ENCODE measurements around the gene GMPPB. TPM values are rescaled to one million over a fixed set of nuclear protein-coding genes. Genes with fewer than 3 reads are reported as not detected.
"Not testable (repeated sequence)": the region's sequence is repeated elsewhere in the genome, so short reads cannot be mapped to it uniquely, and the experiment has no call there.

Gene GMPPB
- total RNA-seq, 2 experiments from 2014 or later, result 25.6 to 27.4 TPM

- no peak overlapping the region for H3K4me3 Mint-ChIP-seq
- intact Hi-C loops (cut with micrococcal nuclease), result no loop called here
- no peak for DNase-seq
- H3K27me3 Mint-ChIP-seq (ENCODE audit: low read depth), result no peaks in the 10 kb centered on the region
- H3K9me3 Mint-ChIP-seq, result no peaks in the 10 kb centered on the region
- no peaks in the 10 kb centered on the region for H3K36me3 Mint-ChIP-seq (ENCODE audit: low read depth)
- CTCF ChIA-PET, result interaction anchor here (0.5 to 0.6 kb wide), 2 partner anchors 77 to 139 kb away, joined by 3 to 4 read pairs; no protein-coding TSS in a partner anchor
- H3K27ac Mint-ChIP-seq, result no peak overlapping the region
- no peaks in the 10 kb centered on the region for H3K4me1 Mint-ChIP-seq (ENCODE audit: low read depth)
Measured at GRCh38 chr3:49706456-49707112, 17.2 kb downstream of the GMPPB start.

- intact Hi-C loops (cut with micrococcal nuclease), result no loop called here
- no peak overlapping the region for H3K27ac Mint-ChIP-seq
- no peaks in the 10 kb centered on the region for H3K36me3 Mint-ChIP-seq (ENCODE audit: low read depth)
- CTCF ChIA-PET, result no interaction called here
- H3K4me3 Mint-ChIP-seq, result no peak overlapping the region
- no peaks in the 10 kb centered on the region for H3K27me3 Mint-ChIP-seq (ENCODE audit: low read depth)
- no peak for DNase-seq
- H3K4me1 Mint-ChIP-seq (ENCODE audit: low read depth), result no peaks in the 10 kb centered on the region
- H3K9me3 Mint-ChIP-seq, result no peaks in the 10 kb centered on the region
Measured at GRCh38 chr3:49705390-49705960, 18.3 kb downstream of the GMPPB start.

GRCh38 chr3:49704629-49705028 lies 19.1 kb downstream of the GMPPB start:
- H3K4me1 Mint-ChIP-seq (ENCODE audit: low read depth), result no peaks in the 10 kb centered on the region
- CTCF ChIA-PET, result interaction anchor here (1.1 kb wide), 1 partner anchor 40 kb away, joined by 3 read pairs; no protein-coding TSS in a partner anchor
- H3K4me3 Mint-ChIP-seq, result no peak overlapping the region
- no peaks in the 10 kb centered on the region for H3K27me3 Mint-ChIP-seq (ENCODE audit: low read depth)
- no peak for DNase-seq
- intact Hi-C loops (cut with micrococcal nuclease), result loop anchor here (5.0 kb wide), 1 partner anchor 203 kb away; no protein-coding TSS in a partner anchor
- H3K27ac Mint-ChIP-seq, result no peak overlapping the region
- no peaks in the 10 kb centered on the region for H3K9me3 Mint-ChIP-seq
- H3K36me3 Mint-ChIP-seq (ENCODE audit: low read depth), result no peaks in the 10 kb centered on the region

GRCh38 chr3:49703956-49704355 lies 19.8 kb downstream of the GMPPB start:
- CTCF ChIA-PET, result interaction anchor here (0.9 to 1.4 kb wide), 4 partner anchors 41 to 164 kb away, joined by 3 read pairs; no protein-coding TSS in a partner anchor
- intact Hi-C loops (cut with micrococcal nuclease), result loop anchor here (1.0 to 5.0 kb wide), 3 partner anchors 99 to 203 kb away; partner anchors contain the start of gene INKA1
- no peaks in the 10 kb centered on the region for H3K27me3 Mint-ChIP-seq (ENCODE audit: low read depth)
- H3K4me1 Mint-ChIP-seq (ENCODE audit: low read depth), result no peaks in the 10 kb centered on the region
- no peak for DNase-seq
- no peak overlapping the region for H3K27ac Mint-ChIP-seq
- no peak overlapping the region for H3K4me3 Mint-ChIP-seq
- H3K9me3 Mint-ChIP-seq, result no peaks in the 10 kb centered on the region
- H3K36me3 Mint-ChIP-seq (ENCODE audit: low read depth), result no peaks in the 10 kb centered on the region

GRCh38 chr3:49703443-49703927 lies 20.3 kb downstream of the GMPPB start:
- Mint-ChIP-seq H3K4me1 (ENCODE audit: low read depth) (no peaks in the 10 kb centered on the region), H3K27me3 (ENCODE audit: low read depth) (no peaks in the 10 kb centered on the region), H3K27ac (no peak overlapping the region), H3K36me3 (ENCODE audit: low read depth) (no peaks in the 10 kb centered on the region), H3K4me3 (no peak overlapping the region), H3K9me3 (no peaks in the 10 kb centered on the region)
- CTCF ChIA-PET, result interaction anchor here (0.9 to 1.4 kb wide), 4 partner anchors 41 to 164 kb away, joined by 3 read pairs; no protein-coding TSS in a partner anchor
- DNase-seq, result peak; percentile 78
- intact Hi-C loops (cut with micrococcal nuclease), result loop anchor here (1.0 to 5.0 kb wide), 3 partner anchors 100 to 204 kb away; partner anchors contain the start of gene INKA1

- H3K27me3 Mint-ChIP-seq (ENCODE audit: low read depth), result no peaks in the 10 kb centered on the region
- no peak for DNase-seq
- H3K36me3 Mint-ChIP-seq (ENCODE audit: low read depth), result no peaks in the 10 kb centered on the region
- intact Hi-C loops (cut with micrococcal nuclease), result loop anchor here (1.0 to 5.0 kb wide), 3 partner anchors 101 to 205 kb away; partner anchors contain the start of gene INKA1
- no peaks in the 10 kb centered on the region for H3K4me1 Mint-ChIP-seq (ENCODE audit: low read depth)
- H3K9me3 Mint-ChIP-seq, result no peaks in the 10 kb centered on the region
- no peak overlapping the region for H3K4me3 Mint-ChIP-seq
- CTCF ChIA-PET, result interaction anchor here (1.4 to 2.5 kb wide), 2 partner anchors 163 kb away, joined by 3 to 13 read pairs; no protein-coding TSS in a partner anchor
- no peak overlapping the region for H3K27ac Mint-ChIP-seq
Measured at GRCh38 chr3:49702672-49703071, 21.1 kb downstream of the GMPPB start.

GRCh38 chr3:49701388-49702077 lies 22.2 kb downstream of the GMPPB start:
- Mint-ChIP-seq H3K4me3 (no peak overlapping the region), H3K9me3 (no peaks in the 10 kb centered on the region), H3K27me3 (ENCODE audit: low read depth) (no peaks in the 10 kb centered on the region), H3K27ac (no peak overlapping the region), H3K4me1 (ENCODE audit: low read depth) (no peaks in the 10 kb centered on the region), H3K36me3 (ENCODE audit: low read depth) (no peaks in the 10 kb centered on the region)
- CTCF ChIA-PET, result interaction anchor here (0.9 to 2.5 kb wide), 4 partner anchors 11 to 162 kb away, joined by 3 to 13 read pairs (median 6); no protein-coding TSS in a partner anchor
- intact Hi-C loops (cut with micrococcal nuclease), result loop anchor here (5.0 kb wide), 1 partner anchor 206 kb away; no protein-coding TSS in a partner anchor
- DNase-seq, result peak; percentile 26

GRCh38 chr3:49700453-49701128 lies 23.2 kb downstream of the GMPPB start:
- CTCF ChIA-PET, result interaction anchor here (0.9 to 2.5 kb wide), 4 partner anchors 12 to 161 kb away, joined by 3 to 13 read pairs (median 6); no protein-coding TSS in a partner anchor
- no peak overlapping the region for H3K4me3 Mint-ChIP-seq

GRCh38 chr3:49700014-49700413 lies 23.7 kb downstream of the GMPPB start:
- CTCF ChIA-PET, result interaction anchor here (2.5 kb wide), 1 partner anchor 160 kb away, joined by 13 read pairs; no protein-coding TSS in a partner anchor
- no peaks in the 10 kb centered on the region for H3K9me3 Mint-ChIP-seq
- no peaks in the 10 kb centered on the region for H3K27me3 Mint-ChIP-seq (ENCODE audit: low read depth)
- no peak for DNase-seq
- H3K4me1 Mint-ChIP-seq (ENCODE audit: low read depth), result no peaks in the 10 kb centered on the region
- H3K36me3 Mint-ChIP-seq (ENCODE audit: low read depth), result no peaks in the 10 kb centered on the region
- H3K4me3 Mint-ChIP-seq, result no peak overlapping the region
- intact Hi-C loops (cut with micrococcal nuclease), result loop anchor here (5.0 kb wide), 1 partner anchor 207 kb away; no protein-coding TSS in a partner anchor
- no peak overlapping the region for H3K27ac Mint-ChIP-seq

More at GRCh38 chr3:49700453-49701128, 23.2 kb downstream of the GMPPB start:
- Mint-ChIP-seq H3K27ac (no peak overlapping the region), H3K36me3 (ENCODE audit: low read depth) (no peaks in the 10 kb centered on the region), H3K4me1 (ENCODE audit: low read depth) (no peaks in the 10 kb centered on the region), H3K9me3 (no peaks in the 10 kb centered on the region), H3K27me3 (ENCODE audit: low read depth) (no peaks in the 10 kb centered on the region)
- DNase-seq, result no peak
- intact Hi-C loops (cut with micrococcal nuclease), result loop anchor here (5.0 kb wide), 1 partner anchor 207 kb away; no protein-coding TSS in a partner anchor

GRCh38 chr3:49699281-49699979 lies 24.3 kb downstream of the GMPPB start:
- no peak for DNase-seq
- Mint-ChIP-seq H3K27me3 (ENCODE audit: low read depth) (no peaks in the 10 kb centered on the region), H3K9me3 (no peaks in the 10 kb centered on the region), H3K4me3 (no peak overlapping the region), H3K36me3 (ENCODE audit: low read depth) (no peaks in the 10 kb centered on the region), H3K27ac (no peak overlapping the region), H3K4me1 (ENCODE audit: low read depth) (no peaks in the 10 kb centered on the region)
- intact Hi-C loops (cut with micrococcal nuclease), result no loop called here
- CTCF ChIA-PET, result no interaction called here

GRCh38 chr3:49695350-49696015 lies 28.3 kb downstream of the GMPPB start:
- H3K9me3 Mint-ChIP-seq; H3K36me3 Mint-ChIP-seq (ENCODE audit: low read depth); intact Hi-C loops (cut with micrococcal nuclease); DNase-seq; H3K4me3 Mint-ChIP-seq; H3K27me3 Mint-ChIP-seq (ENCODE audit: low read depth); CTCF ChIA-PET; H3K27ac Mint-ChIP-seq: not testable (repeated sequence)
- H3K4me1 Mint-ChIP-seq (ENCODE audit: low read depth), result peaks cover 14% of the 10 kb centered on the region
